HG02938 (cell line): Measurements from ENCODE around the gene NECTIN1.
"Not testable (repeated sequence)": the region's sequence is repeated elsewhere in the genome, so short reads cannot be mapped to it uniquely, and the experiment has no call there.

Source experiments
- ATAC-seq: cut with Tn5 transposase; IDR thresholded peaks from one replicate; pipeline ENCODE4 v1.9.1; 2021; ENCODE audit warnings: mild to moderate bottlenecking, moderate library complexity; ENCODE audit not compliant: unreplicated experiment

The NECTIN1 gene

GRCh38 chr11:119624102-119624615 is 104.8 kb downstream of the NECTIN1 start:
- no peak for ATAC-seq

DNA sequence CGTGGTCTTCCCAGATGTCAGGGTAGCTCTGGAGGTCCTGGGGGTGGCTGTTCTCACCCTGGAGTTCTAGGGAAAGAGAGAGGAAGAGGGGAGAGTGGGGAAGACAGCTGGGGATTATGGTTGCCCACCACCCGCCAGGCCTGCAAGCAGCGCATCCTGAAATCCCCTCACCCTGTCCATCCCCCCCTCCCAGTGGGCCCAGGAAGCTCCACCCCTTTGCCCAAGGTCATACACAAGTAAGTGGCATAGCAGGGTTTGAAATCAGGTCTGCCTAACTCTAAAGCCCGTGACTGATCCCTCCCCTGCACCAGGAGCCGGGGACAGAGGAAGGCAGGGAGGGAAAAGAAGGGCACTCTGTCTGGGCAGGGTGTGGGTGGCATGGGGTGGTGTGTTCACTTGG is 105.3 kb downstream of the NECTIN1 start:
- no peak for ATAC-seq

GRCh38 chr11:119622454-119623143 is 106.4 kb downstream of the NECTIN1 start:
- no peak for ATAC-seq

GRCh38 chr11:119619665-119620064 is 109.3 kb downstream of the NECTIN1 start:
- no peak for ATAC-seq

DNA sequence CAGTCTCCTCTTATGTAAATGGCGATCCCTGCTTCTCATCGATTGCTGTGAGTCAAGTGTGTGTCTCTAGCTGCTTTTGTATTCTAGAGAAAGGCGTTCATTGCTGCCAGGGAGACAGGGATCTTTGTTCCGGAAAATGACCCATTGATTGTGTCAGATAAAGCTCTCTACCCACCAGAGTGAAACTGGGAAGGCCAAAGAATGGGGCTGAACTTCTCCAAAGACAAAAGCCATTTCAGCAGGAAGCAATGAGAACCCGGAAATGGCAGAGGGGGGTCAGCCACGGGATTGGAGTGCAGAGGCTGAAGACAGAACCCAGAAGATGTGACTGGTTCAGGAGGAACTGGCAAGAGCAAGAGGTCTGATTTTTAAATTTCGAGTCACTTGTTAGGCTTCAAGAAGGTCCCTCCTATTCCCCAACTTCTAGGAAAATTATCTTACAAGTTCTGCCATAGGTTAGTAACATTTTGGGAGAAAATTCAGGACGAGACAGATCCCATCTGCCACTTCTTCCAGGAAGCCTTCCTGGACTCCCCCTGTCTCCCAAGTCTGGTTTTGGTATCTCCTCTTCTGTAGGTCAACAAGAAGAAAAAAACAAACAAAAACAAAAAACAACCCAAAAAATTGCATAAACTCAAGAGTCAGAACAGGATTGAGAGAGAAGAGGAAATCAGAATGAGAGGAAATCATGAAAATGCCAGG is 110.6 kb downstream of the NECTIN1 start:
- no peak for ATAC-seq

DNA sequence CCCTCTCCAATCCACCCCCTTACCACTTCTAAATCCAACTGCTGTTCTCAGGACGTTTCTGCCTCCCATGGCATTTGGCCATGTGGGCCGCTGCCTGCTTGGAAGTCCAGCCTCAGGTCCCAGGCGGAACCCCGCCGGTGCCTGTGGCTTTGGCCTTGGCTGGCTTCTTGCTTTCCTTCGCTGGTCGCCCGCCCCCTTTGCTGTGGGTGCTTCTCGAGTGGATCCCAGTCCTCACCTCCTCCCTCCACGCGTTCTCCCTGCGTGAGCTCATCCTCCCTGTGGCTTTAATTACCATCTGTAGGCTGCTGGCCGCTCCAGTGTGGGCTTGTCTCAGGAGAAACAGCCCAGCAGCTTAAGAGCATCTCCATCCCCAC is 111.7 kb downstream of the NECTIN1 start:
- ATAC-seq: no peak

DNA sequence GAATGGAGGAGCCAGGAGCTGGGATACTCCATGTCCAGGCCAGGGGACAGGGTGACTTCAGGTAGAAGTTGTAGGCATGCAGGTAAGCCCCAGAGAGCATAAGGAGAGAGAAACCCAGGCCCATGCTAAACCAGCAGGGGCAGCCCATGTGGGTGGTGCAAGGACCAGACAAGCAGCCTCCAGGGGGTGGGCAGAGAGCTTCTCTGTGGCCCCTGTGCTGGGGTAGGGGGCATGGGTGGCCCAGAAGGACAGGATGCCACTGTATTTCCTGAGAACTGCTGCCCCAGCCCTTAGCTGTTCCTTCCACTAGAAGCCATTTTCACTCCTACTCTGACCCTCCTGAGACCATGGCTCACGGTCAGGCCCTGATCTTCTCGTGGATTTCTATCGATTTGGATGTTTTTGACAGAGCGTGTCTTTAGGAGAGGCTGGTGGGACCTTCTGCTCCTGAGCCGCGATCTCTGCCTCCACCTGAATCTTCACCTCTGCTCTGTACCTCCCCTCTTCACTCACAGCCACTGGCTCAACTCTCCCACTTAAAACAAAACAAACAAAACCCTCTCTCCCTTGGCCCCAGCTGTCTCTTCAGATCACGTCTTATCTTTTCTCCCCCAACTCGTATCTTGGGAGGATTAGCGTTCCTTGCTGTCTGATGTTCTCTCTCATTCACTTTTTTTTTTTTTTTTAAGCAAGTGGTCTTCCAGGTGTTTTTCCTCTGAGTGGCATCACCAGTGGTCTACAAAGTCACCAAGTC is 112.2 kb downstream of the NECTIN1 start:
- no peak for ATAC-seq

DNA sequence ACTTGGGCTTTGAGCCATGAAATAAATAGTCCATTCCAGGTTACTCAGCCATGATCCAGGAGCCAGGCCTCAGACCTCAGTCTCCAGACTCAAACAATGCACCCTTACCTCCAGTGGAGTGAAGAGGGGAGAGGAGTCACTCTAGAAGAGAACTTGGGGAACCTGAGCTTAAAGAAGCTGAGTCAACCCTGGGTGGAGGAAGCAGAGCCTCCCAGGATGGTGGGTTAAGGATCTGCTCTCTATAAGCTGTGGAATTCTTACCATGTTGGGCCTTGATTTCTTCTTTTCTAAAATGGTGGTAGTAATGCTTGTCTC is 113.2 kb downstream of the NECTIN1 start:
- ATAC-seq: no peak

DNA sequence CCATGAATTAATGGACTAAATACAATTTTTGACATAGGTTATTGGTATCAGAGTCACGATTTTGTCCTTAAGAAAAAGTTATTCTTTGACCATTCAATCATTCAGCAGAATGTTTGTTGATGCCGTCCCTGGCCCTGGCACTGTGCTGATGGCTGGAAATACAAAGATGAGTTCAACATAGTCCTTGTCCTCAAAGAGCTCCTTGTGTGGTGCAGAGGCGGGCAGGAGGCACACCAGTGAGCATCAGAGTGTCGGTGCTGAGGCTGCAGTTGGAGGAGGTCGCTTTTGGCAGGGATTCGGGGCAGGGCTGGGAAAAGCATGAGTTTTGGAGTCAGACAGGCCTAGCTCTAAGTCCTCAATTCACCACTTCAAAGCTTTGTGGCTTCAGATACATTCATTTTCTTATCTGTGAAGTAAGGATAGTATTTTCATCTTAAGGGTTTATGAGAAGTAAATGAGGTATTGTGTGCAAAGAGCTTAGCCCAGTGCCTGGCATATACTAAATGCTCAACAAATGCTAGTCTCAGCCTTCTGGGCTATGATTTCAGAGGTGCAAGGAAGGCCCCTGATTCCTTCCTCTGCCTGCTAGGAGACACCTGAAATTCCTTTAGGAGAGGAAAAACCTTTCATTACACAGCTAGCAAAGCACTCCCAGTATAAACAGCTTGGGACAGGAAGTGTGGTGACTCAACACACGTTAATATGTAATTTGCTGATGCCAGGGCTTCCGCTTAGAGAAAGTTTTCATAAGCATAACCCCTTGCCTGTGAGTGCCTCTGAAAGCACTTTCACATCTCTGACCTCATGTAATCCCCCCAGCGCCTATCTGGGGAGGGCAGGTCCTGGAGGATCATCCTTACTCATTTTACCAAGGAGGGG is 113.8 kb downstream of the NECTIN1 start:
- peak; percentile 84 for ATAC-seq

DNA sequence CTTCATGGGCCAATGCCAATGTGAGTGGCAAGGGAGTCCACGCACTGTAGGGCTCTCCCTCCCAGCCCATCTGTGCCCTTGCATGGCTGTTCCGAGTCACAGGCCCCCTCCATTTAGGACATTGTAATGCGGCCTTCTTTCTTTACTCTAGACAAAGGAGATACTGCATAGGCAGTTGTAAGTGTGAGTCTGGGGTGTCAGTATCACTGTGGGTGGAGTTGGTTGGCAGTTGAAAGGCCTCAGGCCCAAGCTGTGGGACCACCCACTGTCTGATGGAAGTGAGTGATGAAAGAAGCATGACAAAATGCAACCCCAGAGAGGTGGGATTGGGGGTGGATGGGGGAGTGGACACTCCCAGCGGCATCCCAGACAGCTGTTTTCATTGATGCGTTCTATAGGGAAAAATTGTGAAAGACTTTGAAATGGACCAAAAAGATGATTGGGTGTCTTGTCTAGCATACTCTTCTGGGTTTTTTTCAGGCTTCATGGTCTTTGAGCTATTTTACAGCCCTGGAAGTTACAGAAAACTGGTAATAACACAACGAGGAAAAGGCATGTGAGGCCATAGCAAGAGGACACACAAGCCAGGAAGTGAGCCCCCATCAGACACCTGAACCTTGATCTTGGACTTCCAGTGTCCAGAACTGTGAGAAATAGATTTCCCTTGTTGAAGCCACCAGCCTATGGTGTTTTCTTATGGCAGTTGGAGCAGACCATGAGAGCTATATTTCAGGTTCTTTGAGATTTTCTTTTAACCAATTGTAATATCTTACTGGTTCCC is 114.6 kb downstream of the NECTIN1 start:
- ATAC-seq: no peak

GRCh38 chr11:119612814-119613213 is 116.2 kb downstream of the NECTIN1 start:
- no peak for ATAC-seq

DNA sequence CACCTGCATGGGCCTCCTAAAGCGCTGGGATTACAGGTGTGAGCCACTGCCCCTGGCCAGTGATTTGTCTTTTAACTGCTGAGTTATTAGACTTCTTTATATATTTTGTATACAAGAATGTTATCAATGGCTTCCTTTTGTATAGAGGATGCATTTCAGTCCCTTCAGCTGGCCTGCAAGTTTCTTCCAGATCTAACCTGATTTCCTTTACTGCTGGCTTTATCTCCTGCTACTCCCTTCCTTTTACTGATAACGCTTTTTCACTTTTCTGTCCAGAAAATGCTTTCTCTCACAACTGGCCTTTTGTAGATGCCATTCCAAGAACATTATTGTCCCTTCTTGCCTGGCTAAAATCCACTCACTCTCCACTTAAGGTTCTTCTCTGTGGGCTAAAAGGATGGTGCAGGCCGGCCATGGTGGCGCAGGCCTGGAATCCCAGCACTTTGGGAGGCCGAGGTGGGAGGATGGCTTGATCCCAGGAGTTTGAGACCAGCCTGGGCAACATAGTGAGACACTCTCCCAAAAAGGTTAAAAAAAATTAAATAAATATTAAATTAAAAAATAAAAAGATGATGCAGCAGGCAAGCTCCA is 118.1 kb downstream of the NECTIN1 start:
- no peak for ATAC-seq

DNA sequence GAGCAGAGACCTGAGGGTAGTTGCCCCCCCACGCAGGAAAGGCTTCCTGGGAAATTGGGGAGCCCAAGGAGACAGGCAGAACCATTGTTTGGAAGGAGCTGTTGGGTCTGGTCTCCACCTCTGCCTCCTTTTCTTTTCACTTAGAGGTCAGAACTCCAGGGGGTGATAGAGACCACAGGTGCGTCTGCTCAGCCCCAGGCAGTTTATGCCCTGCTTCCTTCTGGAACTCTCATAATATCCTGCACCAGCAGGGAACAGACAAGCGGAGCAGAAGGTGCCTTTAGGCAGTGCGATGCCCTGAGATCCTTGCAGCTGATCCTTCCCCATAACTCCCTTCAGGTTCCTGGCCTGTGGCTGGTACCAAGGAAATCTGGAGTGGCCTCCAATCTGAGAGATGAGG is 120.2 kb downstream of the NECTIN1 start:
- ATAC-seq: no peak

DNA sequence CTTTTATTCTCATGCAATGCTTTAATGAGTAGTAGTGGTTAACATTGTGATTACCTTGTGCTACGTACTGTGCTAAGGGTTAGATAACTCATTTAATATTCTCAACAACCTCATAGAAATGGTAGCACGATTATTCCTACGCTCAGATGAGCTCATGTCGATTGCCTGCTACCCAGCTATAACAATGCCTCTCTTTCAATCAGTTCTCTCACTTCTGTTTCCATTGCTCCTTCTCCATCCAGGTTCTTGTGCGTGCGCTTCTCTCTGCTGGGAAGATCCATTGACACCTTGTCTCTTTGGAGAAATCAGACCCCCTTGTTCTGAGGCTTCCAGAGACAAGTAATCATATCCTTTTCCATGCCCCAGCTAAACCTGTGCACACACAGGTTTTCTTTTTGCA is 120.8 kb downstream of the NECTIN1 start:
- no peak for ATAC-seq

DNA sequence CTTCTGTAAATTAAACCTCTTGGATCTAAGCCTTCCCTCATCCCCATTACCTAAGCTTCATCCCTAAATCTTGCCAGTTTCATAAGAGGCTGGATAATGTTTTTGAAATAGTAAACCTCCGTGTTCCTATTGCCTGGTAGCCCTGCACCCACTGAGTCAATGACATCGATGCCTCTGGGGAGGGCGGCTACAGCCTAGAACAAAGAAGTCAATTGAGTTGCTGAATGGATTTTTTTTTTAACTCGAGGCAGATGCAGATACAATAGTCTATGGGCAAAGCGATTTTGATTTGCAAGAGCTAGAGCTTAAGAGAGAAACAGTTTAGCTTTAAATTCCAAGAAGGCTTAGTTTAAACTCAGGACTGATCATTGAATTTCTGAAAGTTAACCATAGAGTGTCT is 121.3 kb downstream of the NECTIN1 start:
- no peak for ATAC-seq

DNA sequence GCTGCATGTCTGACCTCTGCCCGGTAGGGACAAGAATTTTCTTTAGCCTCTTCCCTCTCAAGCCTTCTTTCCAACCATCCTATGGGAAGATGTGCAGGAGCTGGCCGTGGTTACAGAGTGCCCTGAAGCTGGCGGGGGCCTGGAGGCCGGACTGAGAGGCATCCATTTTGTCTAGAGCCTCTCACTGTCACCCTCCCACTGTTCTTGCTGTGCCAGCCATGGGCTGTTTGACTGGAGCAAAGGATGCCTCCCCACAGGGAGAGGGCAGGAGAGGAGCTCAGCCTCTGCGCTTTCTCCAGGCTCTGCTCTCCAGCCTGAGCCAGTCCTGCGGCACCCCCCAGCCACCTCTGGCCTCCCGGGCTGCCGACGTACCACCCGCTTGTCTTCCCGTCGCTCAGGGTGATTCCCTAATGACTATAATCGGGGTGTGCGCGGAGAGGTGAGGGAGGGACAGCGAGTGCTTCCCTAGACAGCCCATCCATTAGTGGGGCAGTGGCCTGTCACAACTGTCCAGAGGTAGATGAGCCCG is 123.8 kb downstream of the NECTIN1 start:
- no peak for ATAC-seq

GRCh38 chr11:119602745-119603373 is 126.1 kb downstream of the NECTIN1 start:
- ATAC-seq: no peak

DNA sequence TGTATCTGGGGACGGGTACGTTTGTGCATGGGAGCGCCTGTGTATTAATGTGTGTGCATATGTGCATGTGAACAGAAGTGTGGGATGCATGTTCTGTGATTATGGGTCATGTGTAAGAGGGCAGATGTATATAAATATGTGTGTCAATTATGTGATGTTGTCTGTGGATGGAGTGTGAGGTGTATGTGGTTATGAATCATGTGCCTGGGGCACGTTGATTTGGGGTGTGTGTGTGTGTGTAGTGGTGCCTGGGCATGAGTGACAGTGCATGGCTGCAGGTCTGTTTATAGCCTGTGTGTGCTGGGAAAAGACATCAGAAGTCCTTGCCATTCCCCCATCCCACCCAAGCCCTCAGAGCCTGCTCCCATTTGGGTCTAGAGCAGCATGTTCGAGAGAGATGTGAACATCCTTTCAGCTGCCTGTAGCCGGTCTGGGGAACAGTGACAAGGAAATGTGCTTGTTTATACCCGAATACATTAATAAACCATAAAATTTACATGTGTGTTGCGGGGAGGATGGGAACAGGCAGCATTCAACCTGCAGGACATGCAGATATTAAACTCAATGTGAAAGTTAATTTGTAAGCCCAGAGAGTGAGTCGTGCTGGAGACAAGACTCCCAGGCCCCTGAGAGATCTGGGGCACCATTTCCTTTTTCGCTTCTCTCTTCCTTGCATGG is 129.0 kb downstream of the NECTIN1 start:
- no peak for ATAC-seq

GRCh38 chr11:119595941-119596340 is 133.1 kb downstream of the NECTIN1 start:
- ATAC-seq: not testable (repeated sequence)
